ENCODE measurements around the gene TXNDC16.

TXNDC16 gene

DNA sequence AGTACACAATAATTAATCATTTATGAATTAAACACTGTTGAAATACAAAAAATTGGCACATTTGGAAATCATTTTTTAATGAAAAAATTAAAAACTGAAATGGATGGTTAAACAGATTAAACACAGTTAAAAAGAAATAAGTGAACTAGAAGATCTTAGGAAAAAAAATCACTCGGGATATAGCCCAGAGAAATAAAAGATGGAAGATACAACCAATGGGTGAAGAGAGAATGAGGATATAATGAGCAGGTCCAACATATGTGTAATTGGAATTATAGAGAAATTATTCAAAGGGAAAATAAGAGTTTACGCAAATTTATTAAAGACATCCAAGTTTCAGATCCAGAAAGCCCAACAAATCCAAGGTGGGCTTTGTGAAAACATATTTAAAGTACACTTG is 6.4 kb upstream of the TXNDC16 start:
- no peak overlapping the region for H3K9ac ChIP-seq (ENCODE audit: low read length in 2 of 2)
- peaks cover 6% of the 10 kb centered on the region for H3K4me1 ChIP-seq (ENCODE audit: control insufficient read depth, insufficient read depth, low read length)
- no peak overlapping the region for H3K27ac ChIP-seq (ENCODE audit: low read length)
- H3K27me3 ChIP-seq (ENCODE audit: control insufficient read depth in 1 of 2, insufficient read depth in 2 of 2, low read length in 2 of 2): no peaks in the 10 kb centered on the region
- no peaks in the 10 kb centered on the region for H3K36me3 ChIP-seq (ENCODE audit: control insufficient read depth in 2 of 2, insufficient read depth in 2 of 2, low read length in 2 of 2)
- H3K9me3 ChIP-seq (ENCODE audit: control insufficient read depth in 2 of 2, low read length in 2 of 2): no peaks in the 10 kb centered on the region
- H3K4me3 ChIP-seq (ENCODE audit: low read length in 2 of 2): no peak overlapping the region

DNA sequence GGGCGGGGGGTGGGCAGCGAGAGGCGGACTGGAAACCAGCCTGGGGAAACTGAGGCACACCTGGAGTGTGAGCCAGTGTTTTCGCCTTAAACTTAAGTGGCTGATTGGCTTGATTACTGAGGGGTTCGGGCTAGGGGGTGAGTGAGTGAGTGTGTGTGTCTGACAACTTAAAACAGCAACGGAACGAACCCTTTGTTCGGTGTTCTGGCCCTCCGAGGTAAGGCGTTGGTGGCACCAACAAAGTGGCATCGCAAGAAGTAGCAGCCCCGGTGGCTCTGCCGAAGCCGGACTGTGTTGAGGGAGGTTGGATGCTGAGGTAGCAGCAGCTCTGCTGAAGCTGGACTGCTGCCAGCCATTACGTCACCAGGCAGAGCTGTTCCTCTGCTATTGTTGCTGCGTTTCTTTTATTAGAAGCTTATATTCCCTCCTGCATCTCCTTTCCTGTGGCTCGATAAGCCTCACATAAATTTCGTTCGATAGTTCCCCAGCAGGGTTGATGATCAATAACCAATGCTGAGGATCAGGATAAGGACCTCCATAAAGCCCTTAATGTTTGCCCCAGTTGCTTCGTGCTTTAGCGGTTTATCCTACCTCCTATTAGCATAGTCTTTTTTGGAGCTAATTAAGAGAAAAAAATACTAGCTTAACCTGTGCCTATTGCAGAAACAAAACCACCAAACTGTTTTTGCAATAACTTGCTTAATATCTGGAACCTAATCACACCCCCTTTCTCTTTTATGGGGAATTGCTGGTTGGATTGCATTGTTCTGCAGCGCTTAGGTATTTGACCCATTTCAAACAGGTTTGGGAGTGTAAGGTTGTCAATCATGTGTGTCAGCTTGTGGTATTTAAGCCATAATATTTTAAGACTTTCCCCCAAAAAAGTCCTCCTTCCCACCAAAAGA is 1.6 kb upstream of the TXNDC16 start:
- Histone ChIP-seq H3K9me3 (ENCODE audit: control insufficient read depth in 2 of 2, low read length in 2 of 2) (no peaks in the 10 kb centered on the region), H3K4me3 (ENCODE audit: low read length in 2 of 2) (peak overlapping the region; percentile 56 to 80), H3K36me3 (ENCODE audit: control insufficient read depth in 2 of 2, insufficient read depth in 2 of 2, low read length in 2 of 2) (no peaks in the 10 kb centered on the region), H3K27me3 (ENCODE audit: control insufficient read depth in 1 of 2, insufficient read depth in 2 of 2, low read length in 2 of 2) (no peaks in the 10 kb centered on the region), H3K9ac (ENCODE audit: low read length in 2 of 2) (peak overlapping the region; percentile 49 to 60), H3K4me1 (ENCODE audit: control insufficient read depth, insufficient read depth, low read length) (peaks cover 13% of the 10 kb centered on the region), H3K27ac (ENCODE audit: low read length) (no peak overlapping the region)

DNA sequence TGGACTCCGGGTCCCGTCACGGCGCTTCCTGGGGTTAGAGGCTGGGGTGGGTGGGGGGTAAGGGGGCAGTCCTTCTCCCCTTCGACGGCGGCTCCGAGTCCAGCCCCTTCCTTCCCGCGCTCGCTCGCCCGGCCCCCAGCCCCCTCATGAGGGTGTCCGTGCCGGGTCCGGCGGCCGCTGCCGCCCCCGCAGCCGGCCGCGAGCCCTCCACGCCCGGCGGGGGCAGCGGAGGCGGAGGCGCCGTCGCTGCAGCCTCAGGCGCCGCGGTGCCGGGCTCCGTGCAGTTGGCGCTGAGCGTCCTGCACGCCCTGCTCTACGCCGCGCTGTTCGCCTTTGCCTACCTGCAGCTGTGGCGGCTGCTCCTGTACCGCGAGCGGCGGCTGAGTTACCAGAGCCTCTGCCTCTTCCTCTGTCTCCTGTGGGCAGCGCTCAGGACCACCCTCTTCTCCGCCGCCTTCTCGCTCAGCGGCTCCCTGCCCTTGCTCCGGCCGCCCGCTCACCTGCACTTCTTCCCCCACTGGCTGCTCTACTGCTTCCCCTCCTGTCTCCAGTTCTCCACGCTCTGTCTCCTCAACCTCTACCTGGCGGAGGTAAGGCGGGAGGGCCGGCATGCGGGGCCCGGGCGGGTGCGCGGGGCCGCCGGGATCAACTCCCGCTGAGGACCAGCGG is 831 bp upstream of the TXNDC16 start:
- H3K4me3 ChIP-seq (ENCODE audit: low read length in 2 of 2): peak overlapping the region; percentile 56 to 80
- H3K9me3 ChIP-seq (ENCODE audit: control insufficient read depth in 2 of 2, low read length in 2 of 2): no peaks in the 10 kb centered on the region
- H3K9ac ChIP-seq (ENCODE audit: low read length in 2 of 2): peak overlapping the region; percentile 49 to 60
- no peaks in the 10 kb centered on the region for H3K36me3 ChIP-seq (ENCODE audit: control insufficient read depth in 2 of 2, insufficient read depth in 2 of 2, low read length in 2 of 2)
- H3K4me1 ChIP-seq (ENCODE audit: control insufficient read depth, insufficient read depth, low read length): peaks cover 13% of the 10 kb centered on the region
- H3K27ac ChIP-seq (ENCODE audit: low read length): no peak overlapping the region
- H3K27me3 ChIP-seq (ENCODE audit: control insufficient read depth in 1 of 2, insufficient read depth in 2 of 2, low read length in 2 of 2): no peaks in the 10 kb centered on the region

DNA sequence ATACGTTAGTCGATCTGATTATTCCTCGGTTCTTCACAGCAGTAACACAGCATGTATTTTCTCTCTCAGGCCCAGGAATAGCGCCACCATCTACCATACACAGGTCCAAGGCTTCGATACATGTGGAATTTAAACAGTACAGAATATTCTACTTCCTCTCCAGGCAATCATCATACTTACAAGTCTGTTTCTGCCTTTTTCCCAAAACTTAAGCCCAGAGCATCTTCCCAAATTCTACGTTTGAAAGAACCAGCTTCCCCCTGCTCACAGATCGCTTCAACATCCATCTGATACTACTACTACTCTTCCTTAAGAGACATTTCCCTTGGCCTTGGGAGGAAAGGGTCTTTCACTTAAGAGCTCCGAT is 626 bp downstream of the TXNDC16 start:
- H3K27me3 ChIP-seq (ENCODE audit: control insufficient read depth in 1 of 2, insufficient read depth in 2 of 2, low read length in 2 of 2): no peaks in the 10 kb centered on the region
- H3K9me3 ChIP-seq (ENCODE audit: control insufficient read depth in 2 of 2, low read length in 2 of 2): no peaks in the 10 kb centered on the region
- H3K36me3 ChIP-seq (ENCODE audit: control insufficient read depth in 2 of 2, insufficient read depth in 2 of 2, low read length in 2 of 2): no peaks in the 10 kb centered on the region
- peak overlapping the region; percentile 76 to 91 for H3K4me3 ChIP-seq (ENCODE audit: low read length in 2 of 2)
- H3K4me1 ChIP-seq (ENCODE audit: control insufficient read depth, insufficient read depth, low read length): peaks cover 13% of the 10 kb centered on the region
- peak overlapping the region; percentile 75 to 84 for H3K9ac ChIP-seq (ENCODE audit: low read length in 2 of 2)
- H3K27ac ChIP-seq (ENCODE audit: low read length): peak overlapping the region; percentile 82

DNA sequence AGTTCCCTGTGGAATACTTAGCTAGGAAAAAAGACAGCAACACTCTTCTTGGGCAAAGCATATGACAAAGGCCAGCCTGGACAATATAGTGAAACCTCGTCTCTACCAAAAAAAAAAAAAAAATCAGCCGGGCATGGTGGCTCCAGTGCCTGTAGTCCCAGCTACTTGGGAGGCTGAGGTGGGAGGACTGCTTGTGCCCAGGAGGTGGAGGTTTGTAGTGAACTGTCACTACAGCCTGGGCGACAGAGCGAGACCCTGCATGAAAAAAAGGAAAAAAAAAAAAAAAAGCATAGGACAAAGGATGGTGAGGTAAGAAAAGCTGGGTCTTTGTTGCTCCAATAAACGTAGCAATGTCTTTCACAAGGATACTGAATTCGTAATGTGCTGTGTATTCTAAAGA is 1.1 kb downstream of the TXNDC16 start:
- H3K27me3 ChIP-seq (ENCODE audit: control insufficient read depth in 1 of 2, insufficient read depth in 2 of 2, low read length in 2 of 2): no peaks in the 10 kb centered on the region
- H3K4me1 ChIP-seq (ENCODE audit: control insufficient read depth, insufficient read depth, low read length): peaks cover 13% of the 10 kb centered on the region
- H3K9ac ChIP-seq (ENCODE audit: low read length in 2 of 2): peak overlapping the region in 1 of 2 donors; percentile 75
- peak overlapping the region; percentile 76 to 91 for H3K4me3 ChIP-seq (ENCODE audit: low read length in 2 of 2)
- no peaks in the 10 kb centered on the region for H3K9me3 ChIP-seq (ENCODE audit: control insufficient read depth in 2 of 2, low read length in 2 of 2)
- no peaks in the 10 kb centered on the region for H3K36me3 ChIP-seq (ENCODE audit: control insufficient read depth in 2 of 2, insufficient read depth in 2 of 2, low read length in 2 of 2)
- no peak overlapping the region for H3K27ac ChIP-seq (ENCODE audit: low read length)

DNA sequence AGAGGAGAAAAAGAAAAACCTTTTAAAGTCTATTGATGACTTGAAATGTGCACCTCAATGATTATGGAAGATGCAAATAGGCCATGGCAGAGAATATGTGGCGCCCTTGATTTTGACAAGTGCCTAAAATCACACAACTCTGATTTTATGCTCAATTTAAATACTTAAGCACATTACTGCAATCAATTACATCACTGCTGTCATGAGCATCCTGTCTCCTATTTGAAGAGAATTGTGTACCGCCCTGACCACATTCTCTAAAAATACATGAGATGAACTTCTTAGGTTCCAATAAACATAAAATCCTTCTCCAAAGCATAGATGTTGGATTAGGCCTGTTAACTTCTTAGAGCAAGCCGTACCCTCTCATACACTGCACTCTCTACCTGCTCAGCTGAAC is 1.6 kb downstream of the TXNDC16 start:
- Histone ChIP-seq H3K36me3 (ENCODE audit: control insufficient read depth in 2 of 2, insufficient read depth in 2 of 2, low read length in 2 of 2) (no peaks in the 10 kb centered on the region), H3K4me1 (ENCODE audit: control insufficient read depth, insufficient read depth, low read length) (peaks cover 13% of the 10 kb centered on the region), H3K27ac (ENCODE audit: low read length) (no peak overlapping the region), H3K9me3 (ENCODE audit: control insufficient read depth in 2 of 2, low read length in 2 of 2) (no peaks in the 10 kb centered on the region), H3K4me3 (ENCODE audit: low read length in 2 of 2) (peak overlapping the region in 1 of 2 donors; percentile 91), H3K27me3 (ENCODE audit: control insufficient read depth in 1 of 2, insufficient read depth in 2 of 2, low read length in 2 of 2) (no peaks in the 10 kb centered on the region), H3K9ac (ENCODE audit: low read length in 2 of 2) (no peak overlapping the region)

DNA sequence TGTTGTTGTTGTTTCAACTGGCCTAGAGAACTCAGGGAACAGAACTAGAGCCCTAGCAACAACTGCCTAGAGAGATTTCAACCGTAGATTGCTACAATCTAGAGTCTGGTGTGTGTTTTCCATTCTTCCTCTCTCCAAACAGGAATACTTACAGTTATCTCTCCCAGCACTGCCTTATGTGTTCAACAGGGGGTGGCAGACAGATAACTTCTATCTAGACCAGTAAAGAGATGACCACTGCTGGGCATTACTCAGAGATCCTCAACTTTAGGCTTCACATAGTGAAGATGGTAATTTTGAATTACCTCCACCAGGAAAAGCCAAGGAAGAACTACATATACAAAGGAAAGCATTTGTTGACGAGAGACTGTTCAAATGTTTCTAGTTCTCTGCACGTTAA is 4.8 kb downstream of the TXNDC16 start:
- no peak overlapping the region for H3K9ac ChIP-seq (ENCODE audit: low read length in 2 of 2)
- H3K9me3 ChIP-seq (ENCODE audit: control insufficient read depth in 2 of 2, low read length in 2 of 2): no peaks in the 10 kb centered on the region
- H3K36me3 ChIP-seq (ENCODE audit: control insufficient read depth in 2 of 2, insufficient read depth in 2 of 2, low read length in 2 of 2): no peaks in the 10 kb centered on the region
- no peak overlapping the region for H3K4me3 ChIP-seq (ENCODE audit: low read length in 2 of 2)
- H3K4me1 ChIP-seq (ENCODE audit: control insufficient read depth, insufficient read depth, low read length): no peaks in the 10 kb centered on the region
- no peak overlapping the region for H3K27ac ChIP-seq (ENCODE audit: low read length)
- no peaks in the 10 kb centered on the region for H3K27me3 ChIP-seq (ENCODE audit: control insufficient read depth in 1 of 2, insufficient read depth in 2 of 2, low read length in 2 of 2)

DNA sequence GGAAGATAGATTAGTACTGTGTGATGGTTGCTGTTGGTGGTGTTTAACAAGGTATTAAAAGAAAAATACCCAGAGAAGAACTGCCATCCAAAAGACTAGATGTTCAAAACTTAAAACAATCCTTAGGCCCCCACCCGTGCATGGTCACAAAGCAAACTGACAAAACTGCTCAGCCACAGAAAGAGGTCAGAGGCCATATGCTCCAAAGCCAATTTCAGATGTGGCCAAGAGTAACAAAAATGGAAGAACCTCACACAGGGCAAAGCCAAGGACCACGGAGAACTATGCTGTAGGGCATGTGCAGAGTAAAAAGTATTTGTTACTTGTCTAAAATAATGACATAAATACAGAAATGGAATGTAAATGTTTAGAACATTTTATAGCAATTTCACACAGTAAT is 5.3 kb downstream of the TXNDC16 start:
- H3K36me3 ChIP-seq (ENCODE audit: control insufficient read depth in 2 of 2, insufficient read depth in 2 of 2, low read length in 2 of 2): no peaks in the 10 kb centered on the region
- H3K4me1 ChIP-seq (ENCODE audit: control insufficient read depth, insufficient read depth, low read length): no peaks in the 10 kb centered on the region
- H3K9ac ChIP-seq (ENCODE audit: low read length in 2 of 2): no peak overlapping the region
- no peak overlapping the region for H3K4me3 ChIP-seq (ENCODE audit: low read length in 2 of 2)
- H3K27ac ChIP-seq (ENCODE audit: low read length): no peak overlapping the region
- no peaks in the 10 kb centered on the region for H3K9me3 ChIP-seq (ENCODE audit: control insufficient read depth in 2 of 2, low read length in 2 of 2)
- no peaks in the 10 kb centered on the region for H3K27me3 ChIP-seq (ENCODE audit: control insufficient read depth in 1 of 2, insufficient read depth in 2 of 2, low read length in 2 of 2)

DNA sequence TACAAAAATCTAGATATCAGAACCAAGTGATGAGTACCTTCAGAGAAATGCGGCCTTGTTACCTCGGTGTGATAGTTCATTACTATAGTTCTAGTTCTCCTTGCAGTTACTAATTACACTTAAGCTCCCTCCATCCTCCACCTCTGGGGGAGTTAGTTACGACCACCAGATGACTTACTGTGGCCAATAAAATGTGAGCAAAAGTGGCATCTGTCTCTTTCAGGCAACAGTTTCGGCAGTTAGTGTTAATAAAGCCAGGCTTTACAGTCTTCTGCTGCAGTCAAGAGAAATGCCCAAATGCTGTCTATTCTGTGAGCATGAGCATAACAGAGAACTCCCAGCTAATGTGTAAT is 6.0 kb downstream of the TXNDC16 start:
- H3K36me3 ChIP-seq (ENCODE audit: control insufficient read depth in 2 of 2, insufficient read depth in 2 of 2, low read length in 2 of 2): no peaks in the 10 kb centered on the region
- no peak overlapping the region for H3K4me3 ChIP-seq (ENCODE audit: low read length in 2 of 2)
- no peaks in the 10 kb centered on the region for H3K4me1 ChIP-seq (ENCODE audit: control insufficient read depth, insufficient read depth, low read length)
- no peaks in the 10 kb centered on the region for H3K9me3 ChIP-seq (ENCODE audit: control insufficient read depth in 2 of 2, low read length in 2 of 2)
- no peaks in the 10 kb centered on the region for H3K27me3 ChIP-seq (ENCODE audit: control insufficient read depth in 1 of 2, insufficient read depth in 2 of 2, low read length in 2 of 2)
- no peak overlapping the region for H3K27ac ChIP-seq (ENCODE audit: low read length)
- H3K9ac ChIP-seq (ENCODE audit: low read length in 2 of 2): no peak overlapping the region

DNA sequence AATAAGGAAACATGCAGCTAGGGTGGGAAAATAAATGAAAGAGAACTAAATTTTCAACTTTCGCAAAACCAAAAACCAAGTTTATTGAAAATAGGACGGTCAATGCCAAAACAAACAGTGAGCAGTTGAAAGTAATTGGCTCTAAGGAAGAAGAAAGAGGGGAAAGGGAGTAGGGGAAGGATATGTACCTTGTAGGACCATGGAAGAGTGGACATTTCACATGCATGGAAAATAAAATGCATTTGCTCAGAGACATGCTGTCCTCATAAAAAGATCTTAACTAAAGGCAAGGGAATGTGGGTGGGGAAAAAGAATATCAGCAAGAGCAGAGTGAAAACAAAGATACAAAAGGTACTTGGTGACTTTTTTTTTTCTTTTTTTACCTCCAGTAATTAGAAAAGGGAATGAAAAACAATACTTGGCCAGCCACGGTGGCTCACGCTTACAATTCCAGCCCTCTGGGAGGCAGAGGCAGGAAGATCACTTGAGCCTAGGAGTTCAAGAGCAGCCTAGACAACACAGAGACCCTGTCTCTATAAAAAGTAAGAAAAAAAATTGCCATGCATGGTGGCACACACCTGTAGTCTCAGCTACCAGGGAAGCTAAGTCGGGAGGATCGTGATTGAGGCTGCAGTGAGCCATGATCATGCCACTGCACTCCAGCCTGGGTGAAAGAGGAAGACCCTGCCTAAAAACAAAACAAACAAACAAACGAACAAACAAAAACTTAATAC is 6.6 kb downstream of the TXNDC16 start:
- no peaks in the 10 kb centered on the region for H3K4me1 ChIP-seq (ENCODE audit: control insufficient read depth, insufficient read depth, low read length)
- H3K36me3 ChIP-seq (ENCODE audit: control insufficient read depth in 2 of 2, insufficient read depth in 2 of 2, low read length in 2 of 2): no peaks in the 10 kb centered on the region
- H3K4me3 ChIP-seq (ENCODE audit: low read length in 2 of 2): no peak overlapping the region
- H3K27me3 ChIP-seq (ENCODE audit: control insufficient read depth in 1 of 2, insufficient read depth in 2 of 2, low read length in 2 of 2): no peaks in the 10 kb centered on the region
- H3K27ac ChIP-seq (ENCODE audit: low read length): no peak overlapping the region
- H3K9ac ChIP-seq (ENCODE audit: low read length in 2 of 2): no peak overlapping the region
- H3K9me3 ChIP-seq (ENCODE audit: control insufficient read depth in 2 of 2, low read length in 2 of 2): no peaks in the 10 kb centered on the region
